Hepatocyte (in vitro differentiated cells): ENCODE data around the gene PPIP5K1.

Experiments used
- CTCF ChIP-seq: fragments of 200-600 bp; sonication (generic); IDR thresholded peaks from 2 replicates; pipeline ENCODE4 v1.5.1; 2016; ENCODE audit warnings: antibody characterized with exemption, mild to moderate bottlenecking; ENCODE audit not compliant: poor library complexity
- EZH2 ChIP-seq: fragments of 200-600 bp; sonication (generic); IDR thresholded peaks from 2 replicates; pipeline ENCODE4 v1.6.1; 2016; ENCODE audit warnings: antibody characterized with exemption, mild to moderate bottlenecking, borderline replicate concordance
- EZH2phosphoT487 ChIP-seq: fragments of 200-600 bp; sonication (generic); IDR thresholded peaks from one replicate; pipeline ENCODE4 v1.6.1; 2018; ENCODE audit warnings: antibody characterized with exemption, mild to moderate bottlenecking, low read depth, moderate library complexity; ENCODE audit not compliant: unreplicated experiment, severe bottlenecking

GRCh38 chr15:43524254-43524845 is 65.7 kb downstream of the PPIP5K1 start:
- no peak for TF ChIP-seq CTCF
- TF ChIP-seq EZH2 = no peak
- no peak for TF ChIP-seq EZH2phosphoT487
